ENCODE results near the gene MAN1C1. TPM values are rescaled to one million over a fixed set of nuclear protein-coding genes. Genes with fewer than 3 reads are reported as not detected.

The MAN1C1 gene
- total and polyA plus RNA-seq, 2 donors (not counting 3 experiments of a cell fraction or from before 2014, with no cell fraction given), result 1.5 to 4.0 TPM

GRCh38 chr1:25723250-25723880, 106.8 kb downstream of the MAN1C1 start:
- no peak overlapping the region for H3K4me3 ChIP-seq (replicated peaks in 1 of 3; ENCODE audit: insufficient read depth in 1 of 3, low read depth in 1 of 3, low read length in 3 of 3)
- no peak overlapping the region for H3K27ac ChIP-seq (ENCODE audit: insufficient read depth, low read depth, low read length)
- dilution Hi-C loops (cut with MboI; ENCODE audit: extremely low pct_ligation_motif_present, low sequenced_read_pairs) (no loop called here), intact Hi-C loops (cut with micrococcal nuclease) (no loop called here)
- no peaks in the 10 kb centered on the region for H3K9me3 ChIP-seq (replicated peaks; ENCODE audit: control insufficient read depth, insufficient read depth, low read length)
- FAIRE-seq (no peak), DNase-seq (ENCODE audit: low read depth, low spot score) (no peak)
- no peak overlapping the region for H2AFZ ChIP-seq (ENCODE audit: low read depth, low read length)
- BruUV-seq (replicated peaks), result no TSS peak
- no peaks in the 10 kb centered on the region for H4K20me1 ChIP-seq (replicated peaks; ENCODE audit: control insufficient read depth, extremely low read depth, insufficient read depth, low read length)
- no peak overlapping the region for H3K9ac ChIP-seq (replicated peaks; ENCODE audit: extremely low read depth, insufficient read depth, low read length)
- POLR2A ChIA-PET, result no interaction called here
- H3K27me3 ChIP-seq (ENCODE audit: control insufficient read depth in 2 of 2, insufficient read depth in 2 of 2, low read length in 2 of 2), result peaks cover 3 to 11% of the 10 kb centered on the region in 2 experiments
- no peaks in the 10 kb centered on the region for H3K79me2 ChIP-seq (ENCODE audit: control insufficient read depth, insufficient read depth, low read length)
- CTCF ChIA-PET, result no interaction called here
- H3K36me3 ChIP-seq (ENCODE audit: control insufficient read depth in 2 of 2, extremely low read depth in 1 of 2, insufficient read depth in 2 of 2, low read length in 2 of 2), result no peaks in the 10 kb centered on the region
- H3K9me1 ChIP-seq (replicated peaks; ENCODE audit: control insufficient read depth, extremely low read depth, insufficient read depth, low read length), result no peaks in the 10 kb centered on the region
- no peak for TF ChIP-seq JUN (IDR thresholded peaks at IDR 0.05; ENCODE audit: borderline replicate concordance, insufficient read depth, insufficient read length, low read depth)
- TF ChIP-seq POLR2AphosphoS5 (IDR thresholded peaks at IDR 0.05; ENCODE audit: insufficient read depth, low read depth, low read length), result no peak
- no peak for TF ChIP-seq MAX (IDR thresholded peaks at IDR 0.05; ENCODE audit: insufficient read depth, insufficient read length)
- no peak for TF ChIP-seq POLR2A (IDR thresholded peaks at IDR 0.05; ENCODE audit: low read depth, low read length)
- no peak for TF ChIP-seq FOS (IDR thresholded peaks at IDR 0.05; ENCODE audit: borderline replicate concordance, insufficient read depth, low read length)
- H3K4me1 ChIP-seq (ENCODE audit: control insufficient read depth, extremely low read depth, insufficient read depth, low read length), result no peaks in the 10 kb centered on the region
- no peak overlapping the region for H3K4me2 ChIP-seq (ENCODE audit: insufficient read depth, low read length)

GRCh38 chr1:25724201-25724600, 107.6 kb downstream of the MAN1C1 start:
- no peak overlapping the region for H2AFZ ChIP-seq (ENCODE audit: low read depth, low read length)
- no peaks in the 10 kb centered on the region for H3K36me3 ChIP-seq (ENCODE audit: control insufficient read depth in 2 of 2, extremely low read depth in 1 of 2, insufficient read depth in 2 of 2, low read length in 2 of 2)
- no peak for TF ChIP-seq JUN (IDR thresholded peaks at IDR 0.05; ENCODE audit: borderline replicate concordance, insufficient read depth, insufficient read length, low read depth)
- no peak for TF ChIP-seq CTCF (IDR thresholded peaks at IDR 0.05; ENCODE audit: extremely low read depth in 1 of 2, insufficient read depth in 1 of 2, low read depth in 1 of 2, low read length in 2 of 2)
- TF ChIP-seq POLR2A (IDR thresholded peaks at IDR 0.05; ENCODE audit: low read depth, low read length), result no peak
- no peak for TF ChIP-seq POLR2AphosphoS5 (IDR thresholded peaks at IDR 0.05; ENCODE audit: insufficient read depth, low read depth, low read length)
- no peak for TF ChIP-seq GATA2 (IDR thresholded peaks at IDR 0.05; ENCODE audit: insufficient read depth, insufficient read length, low read depth, low read length)
- no peak for TF ChIP-seq MYC (IDR thresholded peaks at IDR 0.05; ENCODE audit: low read depth, low read length)
- TF ChIP-seq EZH2 (IDR thresholded peaks at IDR 0.05; ENCODE audit: borderline replicate concordance, low read depth, low read length, severe bottlenecking), result no peak
- no peak for TF ChIP-seq MAX (IDR thresholded peaks at IDR 0.05; ENCODE audit: insufficient read depth, insufficient read length)
- ChIA-PET POLR2A (no interaction called here), CTCF (no interaction called here)
- DNase-seq (ENCODE audit: low read depth, low spot score), result no peak
- no peak for FAIRE-seq
- no peak overlapping the region for H3K27ac ChIP-seq (ENCODE audit: insufficient read depth, low read depth, low read length)
- dilution Hi-C loops (cut with MboI; ENCODE audit: extremely low pct_ligation_motif_present, low sequenced_read_pairs) (no loop called here), intact Hi-C loops (cut with micrococcal nuclease) (no loop called here)
- no peaks in the 10 kb centered on the region for H3K9me1 ChIP-seq (replicated peaks; ENCODE audit: control insufficient read depth, extremely low read depth, insufficient read depth, low read length)
- BruUV-seq (replicated peaks), result no TSS peak
- H4K20me1 ChIP-seq (replicated peaks; ENCODE audit: control insufficient read depth, extremely low read depth, insufficient read depth, low read length), result no peaks in the 10 kb centered on the region
- no peak overlapping the region for H3K4me3 ChIP-seq (replicated peaks in 1 of 3; ENCODE audit: insufficient read depth in 1 of 3, low read depth in 1 of 3, low read length in 3 of 3)
- no peaks in the 10 kb centered on the region for H3K4me1 ChIP-seq (ENCODE audit: control insufficient read depth, extremely low read depth, insufficient read depth, low read length)
- no peak overlapping the region for H3K4me2 ChIP-seq (ENCODE audit: insufficient read depth, low read length)
- no peaks in the 10 kb centered on the region for H3K9me3 ChIP-seq (replicated peaks; ENCODE audit: control insufficient read depth, insufficient read depth, low read length)
- peaks cover 3 to 11% of the 10 kb centered on the region in 2 experiments for H3K27me3 ChIP-seq (ENCODE audit: control insufficient read depth in 2 of 2, insufficient read depth in 2 of 2, low read length in 2 of 2)
- H3K9ac ChIP-seq (replicated peaks; ENCODE audit: extremely low read depth, insufficient read depth, low read length), result no peak overlapping the region
- no peaks in the 10 kb centered on the region for H3K79me2 ChIP-seq (ENCODE audit: control insufficient read depth, insufficient read depth, low read length)

Data from endothelial cell of umbilical vein (primary cell).